ENCODE results near the gene HMBS.

Gene HMBS

DNA sequence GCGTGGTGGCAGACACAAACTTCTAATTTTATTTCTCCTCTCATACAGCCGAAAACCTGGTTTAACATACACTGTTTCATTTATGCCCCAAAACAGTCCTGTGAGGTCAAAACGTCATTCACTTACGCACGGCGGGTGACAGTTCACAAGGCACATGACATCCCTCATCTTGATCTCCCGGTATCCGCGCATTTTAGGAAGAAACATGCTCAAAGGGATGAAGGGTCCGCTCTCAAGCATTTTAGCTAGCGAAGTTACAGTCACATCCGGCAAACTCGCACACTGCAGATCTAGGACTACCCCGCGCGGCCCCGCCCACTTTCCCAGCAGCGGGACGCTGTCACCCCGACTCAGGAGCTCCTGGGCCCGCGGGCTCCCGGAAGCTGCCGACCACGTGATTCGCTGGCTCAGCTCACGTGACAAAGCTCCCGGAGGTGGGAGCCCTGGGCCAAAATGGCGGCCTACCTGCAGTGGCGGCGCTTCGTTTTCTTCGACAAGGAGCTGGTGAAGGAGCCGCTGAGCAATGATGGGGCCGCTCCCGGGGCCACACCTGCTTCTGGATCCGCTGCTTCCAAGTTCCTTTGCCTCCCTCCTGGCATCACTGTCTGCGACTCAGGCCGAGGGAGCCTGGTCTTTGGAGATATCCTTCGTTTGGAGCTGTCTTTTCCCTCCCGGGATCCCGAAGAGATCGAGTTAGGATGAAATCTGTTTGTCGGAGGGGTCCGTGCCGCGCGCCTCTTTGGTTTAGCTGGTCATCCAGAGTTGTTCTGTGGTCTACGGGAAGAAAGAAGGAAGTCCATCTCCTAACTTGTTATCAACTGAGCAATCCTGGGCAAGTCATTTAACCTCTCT is 17.1 kb upstream of the HMBS start, which contains the start of gene VPS11:
Gene VPS11, plus strand, starts transcription at position 448 of the 852 bp plus-strand sequence. Its CDS starts 6 bp downstream, at position 454.
- DNase-seq (ENCODE audit: low read depth in 2 of 2) = peak; percentile 97

DNA sequence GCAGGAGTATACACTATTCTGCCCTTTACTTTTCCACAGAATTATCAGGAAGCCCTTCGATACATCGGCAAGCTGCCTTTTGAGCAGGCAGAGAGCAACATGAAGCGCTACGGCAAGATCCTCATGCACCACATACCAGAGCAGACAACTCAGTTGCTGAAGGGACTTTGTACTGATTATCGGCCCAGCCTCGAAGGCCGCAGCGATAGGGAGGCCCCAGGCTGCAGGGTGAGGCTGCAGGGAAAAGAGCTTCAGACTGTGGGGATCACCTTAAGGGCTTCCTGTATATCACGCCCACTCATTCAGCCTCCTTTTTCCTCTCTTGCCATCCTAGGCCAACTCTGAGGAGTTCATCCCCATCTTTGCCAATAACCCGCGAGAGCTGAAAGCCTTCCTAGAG is 6.8 kb upstream of the HMBS start:
- no peak for DNase-seq (ENCODE audit: low read depth in 2 of 2)

DNA sequence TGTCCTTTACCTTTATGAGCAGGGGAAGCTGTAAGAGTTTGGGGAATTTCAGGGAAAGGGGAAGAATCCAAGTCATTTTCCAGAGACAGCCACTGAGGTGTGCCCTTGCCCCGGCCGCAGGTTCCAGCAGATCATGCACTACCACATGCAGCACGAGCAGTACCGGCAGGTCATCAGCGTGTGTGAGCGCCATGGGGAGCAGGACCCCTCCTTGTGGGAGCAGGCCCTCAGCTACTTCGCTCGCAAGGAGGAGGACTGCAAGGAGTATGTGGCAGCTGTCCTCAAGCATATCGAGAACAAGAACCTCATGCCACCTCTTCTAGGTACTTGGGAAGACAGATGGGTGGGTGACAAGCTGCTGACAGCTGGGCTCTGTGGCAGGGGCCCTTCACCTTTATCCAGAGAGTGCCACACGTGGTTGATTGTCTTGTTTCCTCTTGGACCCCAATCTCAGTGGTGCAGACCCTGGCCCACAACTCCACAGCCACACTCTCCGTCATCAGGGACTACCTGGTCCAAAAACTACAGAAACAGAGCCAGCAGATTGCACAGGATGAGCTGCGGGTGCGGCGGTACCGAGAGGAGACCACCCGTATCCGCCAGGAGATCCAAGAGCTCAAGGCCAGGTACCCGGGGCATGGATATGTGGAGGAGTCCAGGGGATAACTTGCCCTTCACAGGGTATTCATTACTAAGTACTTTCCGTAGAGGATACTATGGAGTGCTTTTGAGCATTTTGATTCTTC is 5.8 kb upstream of the HMBS start:
- no peak for DNase-seq (ENCODE audit: low read depth in 2 of 2)

DNA sequence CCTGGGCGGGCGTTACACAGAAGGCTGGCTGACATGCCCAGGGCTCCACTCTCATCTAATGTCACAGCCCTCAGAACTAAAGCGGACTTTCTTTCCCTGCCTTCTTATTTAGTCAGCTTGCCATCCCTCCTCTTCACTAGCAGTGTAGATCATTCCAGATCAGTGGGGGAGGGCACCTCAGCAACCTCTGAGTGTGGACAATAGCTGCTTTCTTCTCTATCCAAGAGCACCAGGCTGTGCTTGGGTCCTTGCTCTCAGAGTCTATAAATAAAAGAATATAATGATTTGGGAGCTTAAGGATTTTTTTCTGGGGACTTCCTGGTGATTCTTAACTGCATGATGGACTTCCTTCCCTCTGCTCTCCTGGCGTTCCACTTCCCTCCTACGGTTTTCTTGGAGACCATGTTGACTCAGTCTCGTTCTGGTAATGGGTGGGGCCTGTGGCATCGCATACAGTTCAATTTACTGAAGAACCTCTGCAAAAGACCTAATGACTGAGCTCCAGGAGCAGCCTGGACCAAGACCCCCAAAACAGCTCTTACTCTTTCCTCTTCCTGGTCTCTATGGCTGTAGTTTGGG is 2.9 kb upstream of the HMBS start:
- DNase-seq (ENCODE audit: low read depth in 2 of 2) = no peak

DNA sequence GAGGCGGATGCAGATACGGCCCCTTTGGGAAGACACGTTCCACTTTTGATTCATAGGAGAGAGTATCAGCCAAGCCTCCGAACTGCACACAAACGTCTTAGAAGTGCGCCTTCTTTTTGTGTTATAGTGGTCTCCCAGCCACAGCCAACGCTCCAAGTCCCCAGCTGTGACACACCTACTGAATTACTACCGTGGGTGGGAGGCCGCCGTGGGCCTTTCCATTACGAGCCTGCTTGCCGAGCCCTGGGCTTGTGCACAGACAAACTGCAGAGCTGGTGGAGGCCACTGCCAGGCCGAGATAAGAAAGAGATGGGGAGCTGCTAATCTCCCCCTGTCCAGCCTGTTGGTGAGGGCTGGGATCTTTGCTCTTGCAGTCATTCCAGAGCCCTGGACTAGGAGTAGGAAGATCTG is 761 bp downstream of the HMBS start:
- DNase-seq (ENCODE audit: low read depth in 2 of 2) = peak; percentile 34 to 41

- no peak for DNase-seq (ENCODE audit: low read depth in 2 of 2)
These were observed 2.4 kb downstream of the HMBS start for GRCh38 chr11:119087123-119087522.

DNA sequence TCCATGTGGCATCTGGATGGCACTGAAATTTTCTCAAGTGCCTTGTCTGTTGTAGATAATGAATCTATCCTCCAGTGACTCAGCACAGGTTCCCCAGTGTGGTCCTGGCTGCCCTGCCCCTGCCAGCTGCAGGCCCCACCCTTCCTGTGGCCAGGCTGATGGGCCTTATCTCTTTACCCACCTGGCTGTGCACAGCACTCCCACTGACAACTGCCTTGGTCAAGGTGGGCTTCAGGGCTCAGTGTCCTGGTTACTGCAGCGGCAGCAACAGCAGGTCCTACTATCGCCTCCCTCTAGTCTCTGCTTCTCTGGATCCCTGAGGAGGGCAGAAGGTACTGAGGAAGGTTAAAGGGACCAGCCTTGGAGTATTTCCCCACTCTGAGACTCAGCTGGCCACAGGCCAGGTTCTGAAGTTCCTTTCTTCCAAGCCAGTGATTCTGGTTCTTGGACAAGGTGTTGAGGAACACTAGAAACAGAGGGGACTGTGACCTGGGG is 3.1 kb downstream of the HMBS start:
- no peak for DNase-seq (ENCODE audit: low read depth in 2 of 2)

DNA sequence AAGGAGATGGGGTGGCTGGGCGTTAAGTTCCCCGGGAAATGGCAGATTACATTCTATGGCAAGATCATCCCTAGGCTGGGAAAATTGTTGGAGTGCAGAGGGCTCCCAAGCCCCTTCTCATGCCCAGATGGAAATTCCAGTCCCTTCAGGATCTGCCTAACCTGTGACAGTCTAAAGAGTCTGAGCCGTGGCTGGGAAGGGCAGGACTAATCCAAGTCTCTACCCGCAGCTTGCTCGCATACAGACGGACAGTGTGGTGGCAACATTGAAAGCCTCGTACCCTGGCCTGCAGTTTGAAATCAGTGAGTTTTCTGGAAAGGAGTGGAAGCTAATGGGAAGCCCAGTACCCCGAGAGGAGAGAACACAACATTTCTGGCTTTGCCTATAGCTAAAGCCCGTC is 3.7 kb downstream of the HMBS start:
- no peak for DNase-seq (ENCODE audit: low read depth in 2 of 2)

DNA sequence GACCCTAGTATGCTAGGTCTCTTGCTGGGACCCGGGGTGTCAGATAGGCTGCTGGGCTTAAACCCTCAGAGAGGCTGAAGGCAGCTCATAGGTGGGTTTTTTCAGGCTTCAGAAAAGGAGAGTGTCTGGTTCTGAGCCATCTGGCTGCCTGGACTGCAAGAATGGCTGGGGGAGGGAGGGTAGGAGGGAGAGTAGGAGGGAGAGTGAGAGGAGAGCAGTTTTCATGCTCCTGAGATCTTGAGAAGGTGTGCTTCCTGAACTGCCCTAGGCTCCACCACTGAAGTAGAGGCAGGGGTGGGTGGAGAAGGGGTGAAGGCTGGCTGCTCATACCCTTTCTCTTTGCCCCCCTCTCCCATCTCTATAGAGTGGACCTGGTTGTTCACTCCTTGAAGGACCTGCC is 4.6 kb downstream of the HMBS start:
- no peak for DNase-seq (ENCODE audit: low read depth in 2 of 2)

DNA sequence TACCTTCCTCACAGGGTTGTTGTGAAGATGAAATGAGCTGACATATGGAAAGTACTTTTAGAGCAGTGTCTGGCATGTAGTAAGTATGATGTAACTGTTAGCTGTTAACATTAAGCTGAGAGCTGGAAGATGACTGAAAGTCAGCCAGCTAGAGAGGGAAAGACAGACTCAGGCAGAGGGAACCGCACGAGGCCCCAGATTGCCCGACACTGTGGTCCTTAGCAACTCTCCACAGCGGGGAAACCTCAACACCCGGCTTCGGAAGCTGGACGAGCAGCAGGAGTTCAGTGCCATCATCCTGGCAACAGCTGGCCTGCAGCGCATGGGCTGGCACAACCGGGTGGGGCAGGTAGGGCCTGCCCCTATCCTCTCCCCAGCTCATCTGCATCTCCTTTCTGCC is 6.5 kb downstream of the HMBS start:
- no peak for DNase-seq (ENCODE audit: low read depth in 2 of 2)

GRCh38 chr11:119091966-119092879 is 7.5 kb downstream of the HMBS start:
- DNase-seq (ENCODE audit: low read depth in 2 of 2) = no peak

DNA sequence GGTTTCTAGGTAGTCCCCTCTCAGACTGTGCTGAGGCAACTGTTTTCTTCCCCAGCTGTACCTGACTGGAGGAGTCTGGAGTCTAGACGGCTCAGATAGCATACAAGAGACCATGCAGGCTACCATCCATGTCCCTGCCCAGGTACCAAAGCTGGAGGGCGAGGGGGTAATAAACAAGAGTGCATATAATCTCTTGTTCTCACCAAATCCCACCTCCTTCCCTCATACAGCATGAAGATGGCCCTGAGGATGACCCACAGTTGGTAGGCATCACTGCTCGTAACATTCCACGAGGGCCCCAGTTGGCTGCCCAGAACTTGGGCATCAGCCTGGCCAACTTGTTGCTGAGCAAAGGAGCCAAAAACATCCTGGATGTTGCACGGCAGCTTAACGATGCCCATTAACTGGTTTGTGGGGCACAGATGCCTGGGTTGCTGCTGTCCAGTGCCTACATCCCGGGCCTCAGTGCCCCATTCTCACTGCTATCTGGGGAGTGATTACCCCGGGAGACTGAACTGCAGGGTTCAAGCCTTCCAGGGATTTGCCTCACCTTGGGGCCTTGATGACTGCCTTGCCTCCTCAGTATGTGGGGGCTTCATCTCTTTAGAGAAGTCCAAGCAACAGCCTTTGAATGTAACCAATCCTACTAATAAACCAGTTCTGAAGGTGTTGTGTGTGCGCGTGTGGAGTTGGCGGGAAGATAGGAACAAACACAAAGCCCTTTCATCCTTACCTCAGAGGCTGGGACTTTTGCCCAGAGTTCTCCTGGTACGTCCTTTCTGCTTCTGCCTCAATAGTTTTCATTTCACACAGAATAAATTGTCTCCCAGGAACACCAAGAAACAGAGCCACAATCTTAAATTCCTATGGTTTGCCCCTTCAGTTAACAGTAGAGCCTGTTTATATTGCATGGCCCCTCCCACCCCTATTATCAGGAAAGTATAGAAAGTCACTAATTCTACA is 8.5 kb downstream of the HMBS start:
- no peak for DNase-seq (ENCODE audit: low read depth in 2 of 2)

- DNase-seq (ENCODE audit: low read depth in 2 of 2) = peak; percentile 34 to 50
These were observed 9.5 kb downstream of the HMBS start for GRCh38 chr11:119093942-119094815.

GRCh38 chr11:119094816-119095065 is 10.1 kb downstream of the HMBS start:
- DNase-seq (ENCODE audit: low read depth in 2 of 2) = peak; percentile 25 to 55

DNA sequence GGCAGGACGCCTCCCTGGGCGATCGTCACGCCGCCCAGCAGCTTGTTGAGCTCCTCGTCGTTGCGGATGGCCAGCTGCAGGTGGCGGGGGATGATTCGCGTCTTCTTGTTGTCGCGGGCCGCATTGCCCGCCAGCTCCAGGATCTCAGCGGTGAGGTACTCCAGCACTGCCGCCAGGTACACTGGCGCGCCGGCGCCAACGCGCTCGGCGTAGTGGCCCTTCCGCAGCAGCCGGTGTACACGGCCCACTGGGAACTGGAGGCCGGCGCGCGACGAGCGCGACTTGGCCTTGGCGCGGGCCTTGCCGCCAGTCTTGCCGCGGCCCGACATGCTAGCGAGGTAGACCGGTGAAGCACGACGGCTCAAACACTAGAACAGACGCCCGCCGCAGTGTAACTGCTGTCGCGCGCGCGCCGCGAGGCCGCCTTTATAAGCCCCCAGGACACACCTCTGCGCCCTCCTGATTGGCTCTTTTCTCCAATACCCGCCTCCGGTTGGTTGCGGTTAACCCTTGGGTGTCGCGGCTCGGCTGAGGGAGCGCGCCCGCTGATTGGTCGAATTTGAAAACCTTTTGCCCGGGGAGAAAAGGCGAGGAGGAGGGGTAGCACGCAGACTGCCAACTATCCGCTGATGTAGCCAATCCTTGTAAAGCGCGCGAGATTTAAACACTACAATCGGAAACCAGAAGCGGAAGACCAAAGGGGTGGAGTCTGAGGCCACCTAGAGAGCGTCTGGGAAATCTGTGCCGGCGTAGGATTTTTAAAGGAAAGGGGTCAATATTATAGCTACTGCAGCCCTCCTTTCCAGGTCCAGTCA is 10.6 kb downstream of the HMBS start:
- DNase-seq (ENCODE audit: low read depth in 2 of 2) = peak; percentile 95 to 99

DNA sequence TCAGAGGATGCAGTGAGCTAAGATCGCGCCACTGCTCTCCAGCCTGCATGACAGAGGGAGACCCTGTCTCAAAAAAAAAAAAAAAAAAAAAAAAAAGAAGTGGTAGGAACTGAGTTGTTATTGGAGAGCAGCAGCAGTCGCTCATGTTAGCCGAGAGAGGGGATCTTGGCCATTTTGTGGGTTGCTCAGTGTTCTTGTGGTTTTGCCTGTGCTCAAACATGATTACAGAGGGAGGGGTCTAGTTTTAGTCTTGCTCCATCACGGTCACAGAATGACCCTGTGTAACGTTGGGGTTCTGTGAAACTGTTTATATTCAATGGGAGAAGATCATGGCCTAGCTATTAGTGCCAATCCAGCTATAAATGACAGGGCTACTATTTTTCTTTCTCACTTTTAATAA is 15.0 kb downstream of the HMBS start:
- no peak for DNase-seq (ENCODE audit: low read depth in 2 of 2)

DNA sequence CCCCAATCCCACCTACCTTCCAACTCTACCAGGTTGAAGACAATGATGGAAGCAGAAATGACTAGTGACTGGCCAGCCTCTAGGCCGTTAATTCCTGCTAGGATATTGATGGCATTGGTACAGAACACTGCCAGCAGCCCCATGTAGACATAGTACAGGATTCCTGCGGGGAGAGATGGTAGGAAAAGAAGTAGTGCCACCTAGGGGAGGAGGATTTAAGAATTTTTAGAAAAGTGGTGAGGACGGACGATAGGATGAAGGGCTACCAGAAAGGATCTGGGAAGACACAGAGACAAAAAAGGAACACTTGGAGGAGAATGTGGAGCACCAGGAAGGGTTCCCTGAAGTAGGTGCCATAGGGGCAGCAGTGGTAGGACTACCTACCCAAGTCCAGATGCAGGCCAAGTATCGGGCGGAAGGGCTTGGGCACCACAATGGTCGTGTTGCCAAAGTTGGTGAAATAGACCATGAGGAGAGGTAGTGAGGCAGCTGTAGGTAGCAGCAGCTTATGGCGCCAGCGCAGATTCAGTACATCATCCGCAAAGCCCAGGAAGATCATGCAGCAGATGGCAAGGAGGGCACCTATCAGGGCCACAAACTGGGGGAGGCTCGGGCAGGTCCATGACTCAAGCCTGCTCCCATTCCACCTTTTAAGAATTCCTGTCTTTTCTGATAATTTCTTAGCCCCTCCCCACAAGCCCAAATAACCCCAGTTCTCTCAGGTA is 15.7 kb downstream of the HMBS start:
- DNase-seq (ENCODE audit: low read depth in 2 of 2) = no peak
